Prostate gland (tissue), 2 donors: ENCODE results near the gene FOS.

Experiments used
- POLR2AphosphoS5 ChIP-seq: sonication (generic); formaldehyde crosslinking; IDR thresholded peaks from one replicate; pipeline ENCODE4 v1.6.1; 2017; ENCODE audit warnings: antibody characterized with exemption
- TF ChIP-seq, protein P1 (sequence below), 4 experiments: fragments of 200-600 bp in 2 of 4; fragments of 450-650 bp in 2 of 4; sonication (generic) in 2 of 4; IDR thresholded peaks; 1 replicate in 3 of 4; 2 replicates in 1 of 4; pipeline ENCODE4 v1.5.1; 2016 to 2019; ENCODE audit warnings: antibody characterized with exemption in 4 of 4, mild to moderate bottlenecking in 2 of 4, moderate library complexity in 2 of 4

DNA sequence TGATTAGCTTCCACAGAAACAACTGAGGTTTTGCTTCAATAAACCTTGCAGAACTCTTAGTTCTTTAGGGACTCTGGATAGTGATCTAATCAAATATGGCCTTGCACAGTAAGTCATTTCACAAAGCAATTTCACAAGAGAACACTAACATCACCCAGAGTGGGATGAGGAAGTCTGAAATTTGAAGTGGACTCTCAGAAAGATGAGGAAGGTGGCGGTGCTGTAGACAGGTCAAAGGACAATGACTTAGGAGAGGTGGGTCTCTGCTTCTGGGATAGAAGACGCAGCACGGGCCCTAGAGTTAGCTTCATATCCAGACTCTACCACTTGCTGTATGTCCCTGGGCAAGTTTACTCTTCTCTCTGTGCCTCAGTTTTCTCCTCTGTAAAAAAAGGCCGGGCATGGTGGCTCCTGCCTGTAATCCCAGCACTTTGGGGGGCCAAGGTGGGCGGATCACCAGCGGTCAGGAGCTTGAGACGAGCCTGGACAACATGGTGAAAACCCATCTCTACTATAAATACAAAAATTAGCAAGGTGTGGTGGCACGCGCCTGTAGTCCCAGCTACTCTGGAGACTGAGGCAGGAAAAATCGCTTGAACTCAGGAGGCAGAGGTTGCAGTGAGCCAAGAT is 18.9 kb downstream of the FOS start:
- TF ChIP-seq, protein P1, sequence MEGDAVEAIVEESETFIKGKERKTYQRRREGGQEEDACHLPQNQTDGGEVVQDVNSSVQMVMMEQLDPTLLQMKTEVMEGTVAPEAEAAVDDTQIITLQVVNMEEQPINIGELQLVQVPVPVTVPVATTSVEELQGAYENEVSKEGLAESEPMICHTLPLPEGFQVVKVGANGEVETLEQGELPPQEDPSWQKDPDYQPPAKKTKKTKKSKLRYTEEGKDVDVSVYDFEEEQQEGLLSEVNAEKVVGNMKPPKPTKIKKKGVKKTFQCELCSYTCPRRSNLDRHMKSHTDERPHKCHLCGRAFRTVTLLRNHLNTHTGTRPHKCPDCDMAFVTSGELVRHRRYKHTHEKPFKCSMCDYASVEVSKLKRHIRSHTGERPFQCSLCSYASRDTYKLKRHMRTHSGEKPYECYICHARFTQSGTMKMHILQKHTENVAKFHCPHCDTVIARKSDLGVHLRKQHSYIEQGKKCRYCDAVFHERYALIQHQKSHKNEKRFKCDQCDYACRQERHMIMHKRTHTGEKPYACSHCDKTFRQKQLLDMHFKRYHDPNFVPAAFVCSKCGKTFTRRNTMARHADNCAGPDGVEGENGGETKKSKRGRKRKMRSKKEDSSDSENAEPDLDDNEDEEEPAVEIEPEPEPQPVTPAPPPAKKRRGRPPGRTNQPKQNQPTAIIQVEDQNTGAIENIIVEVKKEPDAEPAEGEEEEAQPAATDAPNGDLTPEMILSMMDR (IDR thresholded peaks at IDR 0.05): no peak
- no peak for TF ChIP-seq POLR2AphosphoS5
